H9 (cell line): ENCODE data around the gene SPTBN5. TPM values are rescaled to one million over a fixed set of nuclear protein-coding genes. Genes with fewer than 3 reads are reported as not detected.

ENCODE experiments used
- DNase-seq: peaks from one replicate; pipeline ENCODE4 v3.0.0-alpha.2; 2017
- H2AFZ ChIP-seq: one replicate; pipeline ENCODE4 v1.6.1; 2013; ENCODE audit warnings: mild to moderate bottlenecking, low read length, control low read depth, moderate library complexity
- H2AK5ac ChIP-seq: 2 replicates; pipeline ENCODE4 v1.6.1; 2013; ENCODE audit warnings: low read length, control low read depth, mixed read lengths; ENCODE audit not compliant: insufficient read length
- H2BK120ac ChIP-seq: one replicate; pipeline ENCODE4 v1.6.1; 2013; ENCODE audit warnings: low read depth, mild to moderate bottlenecking, low read length, control low read depth, inconsistent platforms; ENCODE audit not compliant: poor library complexity, severe bottlenecking
- H2BK12ac ChIP-seq: 2 replicates; pipeline ENCODE4 v1.6.1; 2013; ENCODE audit warnings: low read length, control low read depth, mixed read lengths, low read depth; ENCODE audit not compliant: insufficient read length
- H2BK15ac ChIP-seq: 2 replicates; pipeline ENCODE4 v1.6.1; 2013; ENCODE audit warnings: low read depth, low read length, control low read depth
- H2BK20ac ChIP-seq: one replicate; pipeline ENCODE4 v1.6.1; 2013; ENCODE audit warnings: low read depth, mild to moderate bottlenecking, low read length, control low read depth, inconsistent platforms; ENCODE audit not compliant: poor library complexity, severe bottlenecking
- H2BK5ac ChIP-seq: 2 replicates; pipeline ENCODE4 v1.6.1; 2013; ENCODE audit warnings: low read length, control low read depth, mixed read lengths; ENCODE audit not compliant: insufficient read length
- H3K14ac ChIP-seq: 2 replicates; pipeline ENCODE4 v1.6.1; 2013; ENCODE audit warnings: low read length, control low read depth; ENCODE audit not compliant: insufficient read depth
- H3K18ac ChIP-seq: 2 replicates; pipeline ENCODE4 v1.6.1; 2013; ENCODE audit warnings: low read depth, mild to moderate bottlenecking, mixed read lengths, low read length, control low read depth; ENCODE audit not compliant: insufficient read length
- H3K23ac ChIP-seq: 2 replicates; pipeline ENCODE4 v1.6.1; 2013; ENCODE audit warnings: low read length, control low read depth, mixed read lengths, low read depth; ENCODE audit not compliant: insufficient read length
- H3K23me2 ChIP-seq: 2 replicates; pipeline ENCODE4 v1.6.1; 2013; ENCODE audit warnings: low read depth, mild to moderate bottlenecking, mixed read lengths, low read length, control low read depth; ENCODE audit not compliant: insufficient read length, poor library complexity, severe bottlenecking
- H3K27ac ChIP-seq: 2 replicates; pipeline ENCODE4 v1.5.1; 2013; ENCODE audit warnings: low read length, control low read depth, mixed read lengths, low read depth; ENCODE audit not compliant: insufficient read length
- H3K27me3 ChIP-seq: 2 replicates; pipeline ENCODE4 v1.6.1; 2013; ENCODE audit warnings: low read length, control low read depth, inconsistent platforms; ENCODE audit not compliant: insufficient read depth
- H3K4ac ChIP-seq: 2 replicates; pipeline ENCODE4 v1.6.1; 2013; ENCODE audit warnings: low read depth, mild to moderate bottlenecking, control low read depth, inconsistent platforms, low read length, moderate library complexity
- H3K4me1 ChIP-seq: 2 replicates; pipeline ENCODE4 v1.6.1; 2013; ENCODE audit warnings: low read length, control low read depth, inconsistent platforms; ENCODE audit not compliant: insufficient read depth
- H3K4me2 ChIP-seq: 2 replicates; pipeline ENCODE4 v1.6.1; 2013; ENCODE audit warnings: low read length, control low read depth, mixed read lengths; ENCODE audit not compliant: insufficient read length, insufficient read depth
- H3K56ac ChIP-seq: 2 replicates; pipeline ENCODE4 v1.6.1; 2013; ENCODE audit warnings: low read depth, mild to moderate bottlenecking, mixed read lengths, low read length, control low read depth; ENCODE audit not compliant: insufficient read length
- H3K79me1 ChIP-seq: 2 replicates; pipeline ENCODE4 v1.6.1; 2013; ENCODE audit warnings: low read depth, mild to moderate bottlenecking, moderate library complexity, low read length, control low read depth, inconsistent platforms; ENCODE audit not compliant: insufficient read depth, poor library complexity, severe bottlenecking
- H3K79me2 ChIP-seq: 2 replicates; pipeline ENCODE4 v1.6.1; 2013; ENCODE audit warnings: low read length, control low read depth, inconsistent platforms; ENCODE audit not compliant: insufficient read depth
- H3K9ac ChIP-seq: 2 replicates; pipeline ENCODE4 v1.6.1; 2013; ENCODE audit warnings: low read length, control low read depth, mixed read lengths; ENCODE audit not compliant: insufficient read length; ENCODE audit errors: extremely low read depth
- H3K9me3 ChIP-seq: one replicate; pipeline ENCODE4 v1.6.1; 2013; ENCODE audit warnings: low read depth, low read length, inconsistent platforms; ENCODE audit not compliant: control insufficient read depth
- H3T11ph ChIP-seq: one replicate; pipeline ENCODE4 v1.6.1; 2013; ENCODE audit warnings: mild to moderate bottlenecking, low read length, control low read depth, inconsistent platforms
- H4K20me1 ChIP-seq: one replicate; pipeline ENCODE4 v1.6.1; 2013; ENCODE audit not compliant: control insufficient read depth, insufficient read length, insufficient read depth
- H4K5ac ChIP-seq: 2 replicates; pipeline ENCODE4 v1.6.1; 2013; ENCODE audit warnings: low read depth, mild to moderate bottlenecking, mixed read lengths, low read length, control low read depth; ENCODE audit not compliant: insufficient read length
- H4K8ac ChIP-seq: replicated peaks from 2 replicates; pipeline ENCODE4 v1.6.1; 2013; ENCODE audit warnings: low read length, control low read depth, mixed read lengths, low read depth; ENCODE audit not compliant: insufficient read length
- H4K91ac ChIP-seq: 2 replicates; pipeline ENCODE4 v1.6.1; 2013; ENCODE audit warnings: low read depth, mild to moderate bottlenecking, moderate library complexity, mixed read lengths, low read length, control low read depth; ENCODE audit not compliant: insufficient read length
- H3K27ac Mint-ChIP-seq, 3 experiments: 2 replicates in 2 of 3; 3 replicates in 1 of 3; pipeline ENCODE4 v1.8.0; 2020 to 2021; ENCODE audit warnings: mixed read lengths in 3 of 3, mild to moderate bottlenecking in 1 of 3, moderate library complexity in 1 of 3
- H3K27me3 Mint-ChIP-seq: 2 replicates; pipeline ENCODE4 v1.8.0; 2021; ENCODE audit warnings: low read depth, mild to moderate bottlenecking, moderate library complexity, mixed read lengths
- H3K36me3 Mint-ChIP-seq, 3 experiments: 2 replicates in 2 of 3; 3 replicates in 1 of 3; pipeline ENCODE4 v1.8.0; 2020 to 2021; ENCODE audit warnings: low read depth in 3 of 3, mixed read lengths in 3 of 3; ENCODE audit not compliant: insufficient read depth in 1 of 3
- H3K4me1 Mint-ChIP-seq, 2 experiments: 2 replicates each; pipeline ENCODE4 v1.8.0; 2020; ENCODE audit warnings: mixed read lengths in 2 of 2
- H3K4me3 Mint-ChIP-seq, 2 experiments: 2 replicates in 1 of 2; 3 replicates in 1 of 2; pipeline ENCODE4 v1.8.0; 2020 to 2021; ENCODE audit warnings: mild to moderate bottlenecking in 2 of 2, mixed read lengths in 2 of 2, moderate library complexity in 1 of 2
- H3K9me3 Mint-ChIP-seq, 2 experiments: 2 replicates in 1 of 2; 3 replicates in 1 of 2; pipeline ENCODE4 v1.8.0; 2020; ENCODE audit warnings: mild to moderate bottlenecking in 2 of 2, mixed read lengths in 2 of 2, moderate library complexity in 1 of 2
- WGBS: extraction: QIAGEN DNeasy Blood & Tissue Kit; methylation state at CpG from one replicate; pipeline ENCODE4 v1.1.7; 2013; ENCODE audit warnings: missing lambda C conversion rate, low lambda C conversion rate, mixed read lengths; ENCODE audit not compliant: insufficient read length; ENCODE audit errors: extremely low coverage; 5-methylcytosine and 5-hydroxymethylcytosine counted together
- total RNA-seq: library from RNA; stranded (reverse); gene quantifications from 2 replicates; pipeline ENCODE4 v1.2.1, GENCODE V29; 2021
- TF ChIP-seq, protein P1 (sequence below): fragments of 200-600 bp; sonication (generic); conservative IDR thresholded peaks from 3 replicates; pipeline ENCODE4 v1.8.0; 2021; ENCODE audit warnings: antibody characterized with exemption, mild to moderate bottlenecking

Gene SPTBN5
- total RNA-seq, 1 experiment from 2014 or later, result 0.90 TPM

- Mint-ChIP-seq H3K4me3 (no peak overlapping the region), H3K27me3 (peaks cover 17% of the 10 kb centered on the region), H3K27ac (peak overlapping the region in 1 of 3 experiments; percentile 53; a peak in 1 of 7 replicates), H3K36me3 (no peaks in the 10 kb centered on the region), H3K9me3 (no peaks in the 10 kb centered on the region; a peak in 2 of 5 replicates), H3K4me1 (no peaks in the 10 kb centered on the region)
- Histone ChIP-seq H3K56ac (no peak overlapping the region), H3K79me2 (no peaks in the 10 kb centered on the region), H3K23ac (no peak overlapping the region), H2AFZ (no peak overlapping the region), H2BK12ac (no peak overlapping the region), H4K5ac (no peak overlapping the region), H3T11ph (no peak overlapping the region), H3K23me2 (no peaks in the 10 kb centered on the region), H3K9me3 (no peaks in the 10 kb centered on the region), H2BK120ac (no peak overlapping the region), H2BK20ac (no peak overlapping the region), H3K27ac (no peak overlapping the region), H3K4ac (no peak overlapping the region), H3K4me1 (no peaks in the 10 kb centered on the region), H2BK15ac (no peak overlapping the region), H3K4me2 (no peak overlapping the region), H4K20me1 (no peaks in the 10 kb centered on the region), H2BK5ac (no peak overlapping the region), H3K79me1 (no peaks in the 10 kb centered on the region), H3K18ac (no peak overlapping the region), H3K14ac (no peak overlapping the region; the same call in 1 of the 2 replicates), H3K27me3 (no peaks in the 10 kb centered on the region; the same call in 1 of the 2 replicates), H4K8ac (no peak overlapping the region), H4K91ac (no peak overlapping the region), H2AK5ac (no peak overlapping the region), H3K9ac (no peak overlapping the region)
- WGBS, result no CpG with 5 or more reads among the region's 13 CpGs
- DNase-seq, result no peak
- TF ChIP-seq, protein P1, sequence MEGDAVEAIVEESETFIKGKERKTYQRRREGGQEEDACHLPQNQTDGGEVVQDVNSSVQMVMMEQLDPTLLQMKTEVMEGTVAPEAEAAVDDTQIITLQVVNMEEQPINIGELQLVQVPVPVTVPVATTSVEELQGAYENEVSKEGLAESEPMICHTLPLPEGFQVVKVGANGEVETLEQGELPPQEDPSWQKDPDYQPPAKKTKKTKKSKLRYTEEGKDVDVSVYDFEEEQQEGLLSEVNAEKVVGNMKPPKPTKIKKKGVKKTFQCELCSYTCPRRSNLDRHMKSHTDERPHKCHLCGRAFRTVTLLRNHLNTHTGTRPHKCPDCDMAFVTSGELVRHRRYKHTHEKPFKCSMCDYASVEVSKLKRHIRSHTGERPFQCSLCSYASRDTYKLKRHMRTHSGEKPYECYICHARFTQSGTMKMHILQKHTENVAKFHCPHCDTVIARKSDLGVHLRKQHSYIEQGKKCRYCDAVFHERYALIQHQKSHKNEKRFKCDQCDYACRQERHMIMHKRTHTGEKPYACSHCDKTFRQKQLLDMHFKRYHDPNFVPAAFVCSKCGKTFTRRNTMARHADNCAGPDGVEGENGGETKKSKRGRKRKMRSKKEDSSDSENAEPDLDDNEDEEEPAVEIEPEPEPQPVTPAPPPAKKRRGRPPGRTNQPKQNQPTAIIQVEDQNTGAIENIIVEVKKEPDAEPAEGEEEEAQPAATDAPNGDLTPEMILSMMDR, result no peak
Observed at GRCh38 chr15:41876007-41876406, 17.8 kb downstream of the SPTBN5 start.
